ENCODE results near the gene OSBPL2. TPM values are rescaled to one million over a fixed set of nuclear protein-coding genes. Genes with fewer than 3 reads are reported as not detected.

The OSBPL2 gene
- total RNA-seq, 4 donors from 2014 or later, result 24.3 to 35.9 (median 26.3) TPM

GRCh38 chr20:62217913-62218773 lies 20.2 kb upstream of the OSBPL2 start:
- no peak for ATAC-seq (ENCODE audit: low FRiP score)
- TF ChIP-seq CTCF (IDR thresholded peaks at IDR 0.05), result no peak
- no peak for DNase-seq (ENCODE audit: low spot score)

- no peak for TF ChIP-seq CTCF (IDR thresholded peaks at IDR 0.05)
- DNase-seq (ENCODE audit: low spot score) (no peak), ATAC-seq (ENCODE audit: low FRiP score) (no peak)
Measured at GRCh38 chr20:62219101-62219991, 19.0 kb upstream of the OSBPL2 start.

- ATAC-seq (ENCODE audit: low FRiP score), result peak; percentile 62
- TF ChIP-seq CTCF (IDR thresholded peaks at IDR 0.05), result no peak
- no peak for DNase-seq (ENCODE audit: low spot score)
Measured at GRCh38 chr20:62219992-62220665, 18.2 kb upstream of the OSBPL2 start, which contains the start of gene HRH3. HRH3 (minus strand) TSS chr20:62220278; CDS start chr20:62219970, 308 bp downstream.

- no peak for TF ChIP-seq CTCF (IDR thresholded peaks at IDR 0.05)
- no peak for DNase-seq (ENCODE audit: low spot score)
- ATAC-seq (ENCODE audit: low FRiP score), result no peak
Measured at GRCh38 chr20:62220666-62221568, 17.4 kb upstream of the OSBPL2 start.

- ATAC-seq (ENCODE audit: low FRiP score), result no peak
- no peak for TF ChIP-seq CTCF (IDR thresholded peaks at IDR 0.05)
- no peak for DNase-seq (ENCODE audit: low spot score)
Measured at GRCh38 chr20:62222266-62222850, 16.0 kb upstream of the OSBPL2 start.

Data from omental fat pad (tissue), 4 donors.